NCI-H2227 (cell line): ENCODE measurements around the gene TJP2.

Source experiments
- DNase-seq: peaks from one replicate; lab custom pipeline; 2025; ENCODE audit not compliant: unreplicated experiment; lab: John Stamatoyannopoulos, UW

Gene TJP2

DNA sequence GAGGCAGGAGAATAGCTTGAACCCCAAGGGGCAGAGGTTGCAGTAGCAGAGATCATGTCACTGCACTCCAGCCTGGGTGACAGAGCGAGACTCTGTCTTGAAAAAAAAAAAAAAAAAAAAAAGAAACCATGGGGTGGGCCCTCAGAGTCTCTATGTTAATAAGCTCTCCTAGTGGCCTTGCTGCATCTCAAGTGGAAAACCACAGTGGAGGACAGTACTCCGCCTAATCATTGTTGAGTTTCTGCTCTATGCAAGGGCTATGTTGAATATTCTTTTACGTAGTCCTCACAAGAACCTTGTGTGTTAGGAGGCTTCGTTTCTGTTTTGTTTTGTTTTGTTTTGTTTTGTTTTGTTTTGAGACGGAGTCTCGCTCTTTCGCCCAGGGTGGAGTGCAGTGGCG, 48.9 kb downstream of the TJP2 start:
- DNase-seq = no peak

- DNase-seq = peak; percentile 26
Measured at GRCh38 chr9:69223605-69224004, 49.5 kb downstream of the TJP2 start.

GRCh38 chr9:69229367-69229766, 55.3 kb downstream of the TJP2 start:
- DNase-seq = no peak

GRCh38 chr9:69232135-69232534, 58.1 kb downstream of the TJP2 start:
- DNase-seq = no peak

- no peak for DNase-seq
Measured at GRCh38 chr9:69234683-69235082, 60.6 kb downstream of the TJP2 start.

DNA sequence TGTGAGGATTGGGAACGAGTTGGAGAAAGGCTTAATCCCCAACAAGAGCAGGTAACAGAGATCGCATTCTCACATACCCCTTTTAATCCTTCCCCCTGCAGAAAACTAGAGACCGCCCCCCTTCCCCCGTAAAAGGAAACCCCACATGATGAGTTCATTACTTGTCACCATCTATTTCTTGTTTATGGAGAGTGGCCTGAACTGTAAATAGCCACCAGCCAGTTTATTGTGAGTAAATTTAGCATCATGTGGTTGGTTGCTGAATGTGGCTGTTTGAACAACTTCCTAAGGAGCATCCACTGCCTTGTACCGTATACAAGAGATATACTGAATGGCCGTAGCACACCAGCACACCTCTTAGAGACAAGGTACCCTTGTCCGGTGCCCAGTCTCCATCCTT, 62.1 kb downstream of the TJP2 start:
- DNase-seq = no peak

DNA sequence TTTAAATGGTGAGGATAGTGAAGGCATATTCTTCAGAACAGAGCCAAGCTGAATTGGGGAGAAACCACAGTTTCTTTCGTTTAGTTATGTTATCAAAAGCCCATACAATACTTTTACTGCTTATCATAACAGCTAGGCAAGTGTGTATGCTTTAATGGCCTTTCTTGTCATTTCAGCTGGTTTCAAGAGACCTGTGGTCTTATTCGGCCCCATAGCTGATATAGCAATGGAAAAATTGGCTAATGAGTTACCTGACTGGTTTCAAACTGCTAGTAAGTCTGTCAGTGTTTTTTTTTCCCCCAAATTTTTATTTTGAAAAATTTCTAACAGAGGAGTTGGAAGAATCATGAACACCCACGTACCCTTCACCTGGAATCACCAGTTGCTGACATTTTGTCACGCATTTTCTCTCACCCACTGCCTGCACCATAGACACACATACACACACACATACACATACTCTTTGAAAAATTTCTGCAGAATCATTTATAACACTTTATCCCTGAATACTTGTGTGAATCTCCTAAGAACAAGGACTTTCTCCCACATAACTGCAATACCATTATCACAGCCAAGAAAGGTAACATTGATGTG, 63.7 kb downstream of the TJP2 start:
- DNase-seq = no peak

- no peak for DNase-seq
Measured at GRCh38 chr9:69243116-69243515, 69.0 kb downstream of the TJP2 start.

- no peak for DNase-seq
Measured at GRCh38 chr9:69246629-69247028, 72.6 kb downstream of the TJP2 start.

DNA sequence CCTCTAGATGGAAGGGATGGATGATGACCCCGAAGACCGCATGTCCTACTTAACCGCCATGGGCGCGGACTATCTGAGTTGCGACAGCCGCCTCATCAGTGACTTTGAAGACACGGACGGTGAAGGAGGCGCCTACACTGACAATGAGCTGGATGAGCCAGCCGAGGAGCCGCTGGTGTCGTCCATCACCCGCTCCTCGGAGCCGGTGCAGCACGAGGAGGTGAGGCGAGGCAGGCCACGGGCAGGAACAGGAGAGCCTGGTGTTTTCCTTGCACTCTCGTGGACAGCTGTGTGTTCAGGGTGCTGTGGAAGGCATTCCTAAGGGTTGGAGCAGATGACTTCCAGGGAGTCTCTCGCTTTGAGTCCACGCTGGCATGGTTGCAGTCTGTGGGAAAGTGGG, 73.9 kb downstream of the TJP2 start:
- no peak for DNase-seq

DNA sequence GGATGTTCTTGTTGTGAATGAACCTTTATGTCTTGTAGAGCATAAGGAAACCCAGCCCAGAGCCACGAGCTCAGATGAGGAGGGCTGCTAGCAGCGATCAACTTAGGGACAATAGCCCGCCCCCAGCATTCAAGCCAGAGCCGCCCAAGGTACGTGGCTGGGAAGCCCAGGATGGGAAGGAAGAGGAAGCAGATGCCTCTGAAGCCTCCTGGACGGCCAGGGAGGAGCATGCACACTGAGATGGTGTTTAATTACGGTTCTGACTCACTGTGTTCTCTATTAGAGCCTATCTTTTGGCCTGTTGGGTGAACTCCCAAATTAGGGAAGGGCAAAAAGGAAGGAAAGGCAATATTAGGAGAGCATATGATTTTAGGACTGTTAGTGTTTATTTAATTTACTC, 75.3 kb downstream of the TJP2 start:
- no peak for DNase-seq

- DNase-seq = no peak
Measured at GRCh38 chr9:69250681-69251080, 76.6 kb downstream of the TJP2 start.

DNA sequence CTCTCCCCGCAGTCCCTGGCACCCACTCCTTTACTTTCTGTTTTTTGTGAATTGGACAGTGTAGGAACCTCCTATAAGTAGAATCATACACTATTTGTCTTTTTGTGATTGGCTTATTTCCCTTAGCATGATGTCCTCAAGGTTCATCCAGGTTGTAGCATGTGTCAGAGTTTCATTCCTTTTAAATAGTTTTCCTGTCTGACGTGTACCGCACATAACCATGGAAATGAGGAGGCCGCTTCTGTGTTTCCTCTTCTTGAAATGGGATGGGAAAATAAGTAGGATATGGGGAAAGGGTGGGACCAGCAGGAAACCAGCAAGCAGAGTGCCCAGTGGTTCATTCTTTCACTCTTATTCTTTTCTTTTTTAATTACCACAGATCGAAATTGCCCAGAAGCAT, 78.4 kb downstream of the TJP2 start:
- DNase-seq = no peak

- DNase-seq = no peak
Measured at GRCh38 chr9:69253057-69253456, 79.0 kb downstream of the TJP2 start.

- no peak for DNase-seq
Measured at GRCh38 chr9:69254223-69254622, 80.1 kb downstream of the TJP2 start.

GRCh38 chr9:69255591-69255990, 81.5 kb downstream of the TJP2 start:
- DNase-seq = no peak

DNA sequence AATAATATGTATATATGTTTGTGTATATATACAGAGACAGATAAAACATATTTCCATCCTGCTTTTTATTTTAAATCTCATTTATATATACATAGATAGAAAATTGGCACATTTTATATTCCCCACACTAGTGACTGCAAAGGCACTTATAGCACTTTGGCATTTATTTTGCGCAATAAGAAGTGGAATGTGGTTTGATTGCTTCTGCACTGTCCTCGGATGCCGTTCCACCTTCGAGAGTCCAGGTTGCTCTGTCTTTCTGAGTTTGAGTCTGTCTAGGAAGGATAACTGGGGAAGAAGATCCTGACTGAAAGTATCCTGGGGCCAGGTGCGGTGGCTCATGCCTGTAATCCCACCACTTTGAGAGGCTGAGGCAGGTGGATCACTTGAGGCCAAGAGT, 84.5 kb downstream of the TJP2 start:
- DNase-seq = no peak

DNA sequence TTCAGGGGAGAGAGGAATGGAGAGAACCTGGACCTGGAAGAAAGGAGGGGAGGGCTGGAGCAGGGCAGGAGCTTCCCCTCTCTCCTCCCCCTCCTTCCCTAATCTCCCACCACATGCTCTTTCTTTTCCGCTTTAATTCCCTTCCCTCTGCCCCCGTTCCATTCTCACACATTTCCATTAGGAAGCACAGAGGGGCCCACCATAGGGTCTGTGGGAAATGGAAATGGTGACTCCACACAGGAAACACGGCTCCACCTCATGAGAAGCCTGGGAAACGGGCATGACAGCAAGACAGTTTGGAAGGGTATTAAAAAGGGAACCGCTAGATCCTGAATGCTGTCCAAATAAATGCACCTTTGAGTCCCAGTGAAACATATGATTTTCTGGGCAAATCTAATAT, 86.1 kb downstream of the TJP2 start:
- DNase-seq = no peak

GRCh38 chr9:69261636-69262035, 87.6 kb downstream of the TJP2 start:
- DNase-seq = no peak

- no peak for DNase-seq
Measured at GRCh38 chr9:69264526-69264925, 90.4 kb downstream of the TJP2 start.

GRCh38 chr9:69265891-69266290, 91.8 kb downstream of the TJP2 start:
- DNase-seq = no peak

DNA sequence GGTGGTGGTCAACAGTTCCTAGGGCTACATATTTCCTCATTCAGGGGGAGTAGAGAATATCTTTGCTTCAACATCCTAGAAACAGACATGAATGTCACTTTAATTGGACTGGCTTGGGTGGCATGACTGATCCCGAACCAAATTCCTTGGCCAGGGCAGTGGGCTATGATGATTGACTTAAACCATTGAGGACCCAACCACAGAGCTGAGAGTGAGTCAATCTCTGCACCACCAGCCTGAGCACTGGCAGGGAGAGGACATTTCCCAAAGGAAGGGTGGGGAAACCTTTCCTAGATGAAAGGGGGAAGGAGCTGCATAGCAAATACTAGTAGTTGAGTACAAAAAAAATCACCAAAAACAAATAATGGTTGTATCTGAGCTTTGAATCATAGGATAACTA, 98.1 kb downstream of the TJP2 start:
- DNase-seq = no peak

DNA sequence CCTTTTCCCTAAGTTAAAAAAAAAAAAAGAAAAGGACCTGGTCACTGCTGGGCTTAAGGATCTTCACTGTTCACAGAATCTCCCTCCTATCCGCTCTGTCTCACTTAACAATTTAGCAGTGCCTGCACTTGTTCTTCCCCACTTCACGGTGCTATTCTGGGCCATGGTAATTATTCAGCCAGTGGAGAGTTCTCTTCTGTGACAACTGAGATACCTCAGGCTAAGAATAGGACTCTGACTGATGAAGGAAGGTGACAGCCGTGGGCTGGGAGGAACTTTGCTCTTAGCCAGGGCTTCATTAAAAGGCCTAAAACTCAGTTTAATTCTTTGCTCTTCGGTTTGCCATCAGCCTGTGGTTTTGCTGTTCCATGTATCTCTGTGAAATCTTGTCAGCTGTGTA, 99.1 kb downstream of the TJP2 start:
- DNase-seq = no peak

- no peak for DNase-seq
Measured at GRCh38 chr9:69276775-69277174, 102.7 kb downstream of the TJP2 start.
